Measurements from ENCODE around the gene UPK1A. TPM values are rescaled to one million over a fixed set of nuclear protein-coding genes. Genes with fewer than 3 reads are reported as not detected.
"Not testable (repeated sequence)": the region's sequence is repeated elsewhere in the genome, so short reads cannot be mapped to it uniquely, and the experiment has no call there.

The UPK1A gene
- total RNA-seq, 2 experiments from 2014 or later, result 0.37 TPM

DNA sequence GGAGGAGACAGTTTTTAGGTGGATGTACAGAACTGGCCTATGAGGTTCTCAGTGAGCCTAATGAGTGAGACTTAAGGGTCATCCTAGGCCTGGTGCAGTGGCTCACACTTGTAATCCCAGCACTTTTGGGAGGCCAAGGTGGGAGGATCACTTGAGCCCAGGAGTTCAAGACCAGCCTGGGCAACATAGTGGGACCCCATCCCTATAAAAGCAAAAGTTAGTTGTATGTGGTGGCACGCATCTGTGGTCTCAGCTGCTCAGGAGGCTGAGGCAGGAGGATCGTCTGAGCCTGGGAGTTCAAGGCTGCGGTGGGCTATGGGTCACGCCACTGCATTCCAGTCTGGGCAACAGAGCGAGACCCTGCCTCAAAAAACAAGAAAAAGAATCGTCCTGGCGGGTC, 57.8 kb downstream of the UPK1A start:
- H3K36me3 Mint-ChIP-seq (ENCODE audit: low read depth), result peaks cover 63% of the 10 kb centered on the region
- H3K9me3 Mint-ChIP-seq, POLR2A ChIA-PET, H3K27ac Mint-ChIP-seq, H3K27me3 Mint-ChIP-seq, DNase-seq, H3K4me3 Mint-ChIP-seq: not testable (repeated sequence)
- peaks cover 13% of the 10 kb centered on the region for H3K4me1 Mint-ChIP-seq
- CTCF ChIA-PET, result interaction anchor here (2.9 kb wide), 1 partner anchor 13 kb away, joined by 13 read pairs; no protein-coding TSS in a partner anchor

DNA sequence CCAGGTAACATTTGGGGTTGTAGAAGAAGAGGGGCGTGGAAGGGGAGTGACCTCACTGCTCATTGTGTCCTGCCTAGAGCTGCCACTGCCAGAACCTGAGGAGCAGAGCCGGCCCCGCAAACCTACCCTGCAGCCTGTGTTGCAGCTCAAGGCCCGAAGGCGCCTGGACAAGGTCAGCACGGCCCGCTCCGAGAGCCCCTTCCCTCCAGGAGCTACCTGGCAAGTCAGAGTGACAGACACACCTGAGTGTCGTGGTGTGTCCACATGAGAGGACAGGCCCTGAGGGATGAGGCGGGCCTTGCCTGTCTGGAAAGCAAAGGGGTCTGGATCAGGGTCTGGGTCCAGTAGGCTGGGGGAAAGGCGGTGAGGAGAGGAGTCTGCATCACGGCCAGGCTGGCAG, 58.2 kb downstream of the UPK1A start:
- Mint-ChIP-seq H3K4me1 (peaks cover 9% of the 10 kb centered on the region), H3K27ac (no peak overlapping the region), H3K4me3 (no peak overlapping the region), H3K27me3 (no peaks in the 10 kb centered on the region), H3K9me3 (no peaks in the 10 kb centered on the region), H3K36me3 (ENCODE audit: low read depth) (peaks cover 66% of the 10 kb centered on the region)
- POLR2A ChIA-PET, result no interaction called here
- no peak for DNase-seq
- CTCF ChIA-PET, result interaction anchor here (2.9 kb wide), 1 partner anchor 12 kb away, joined by 13 read pairs; no protein-coding TSS in a partner anchor

DNA sequence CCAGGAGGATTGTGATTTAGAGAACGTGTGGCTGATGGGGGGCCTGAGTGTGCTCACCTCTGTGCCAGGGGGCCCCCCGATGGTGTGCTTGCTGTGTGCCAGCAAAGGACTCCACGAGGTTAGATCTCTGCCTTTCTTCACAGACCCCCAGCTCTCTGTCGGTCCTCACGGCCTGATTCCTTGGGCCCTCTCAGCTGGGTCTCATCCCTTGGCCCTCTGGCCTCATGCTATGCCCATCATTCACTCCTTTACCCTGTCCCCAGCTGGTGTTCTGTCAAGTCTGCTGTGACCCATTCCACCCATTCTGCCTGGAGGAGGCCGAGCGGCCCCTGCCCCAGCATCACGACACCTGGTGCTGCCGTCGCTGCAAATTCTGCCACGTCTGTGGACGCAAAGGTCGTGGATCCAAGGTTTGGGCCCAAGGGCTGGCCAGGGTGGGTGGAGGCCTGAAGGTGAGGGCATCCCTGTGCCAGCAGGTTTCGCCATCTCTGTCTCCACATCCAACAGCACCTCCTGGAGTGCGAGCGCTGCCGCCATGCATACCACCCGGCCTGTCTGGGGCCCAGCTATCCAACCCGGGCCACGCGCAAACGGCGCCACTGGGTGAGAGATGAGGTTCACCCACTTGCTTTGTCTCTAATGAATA, 59.0 kb downstream of the UPK1A start:
- POLR2A ChIA-PET, result no interaction called here
- CTCF ChIA-PET, result interaction anchor here (2.9 kb wide), 1 partner anchor 11 kb away, joined by 13 read pairs; no protein-coding TSS in a partner anchor
- Mint-ChIP-seq H3K27ac (no peak overlapping the region), H3K36me3 (ENCODE audit: low read depth) (peaks cover 69% of the 10 kb centered on the region), H3K27me3 (no peaks in the 10 kb centered on the region), H3K4me3 (no peak overlapping the region), H3K4me1 (peaks cover 6% of the 10 kb centered on the region), H3K9me3 (no peaks in the 10 kb centered on the region)
- DNase-seq, result no peak

DNA sequence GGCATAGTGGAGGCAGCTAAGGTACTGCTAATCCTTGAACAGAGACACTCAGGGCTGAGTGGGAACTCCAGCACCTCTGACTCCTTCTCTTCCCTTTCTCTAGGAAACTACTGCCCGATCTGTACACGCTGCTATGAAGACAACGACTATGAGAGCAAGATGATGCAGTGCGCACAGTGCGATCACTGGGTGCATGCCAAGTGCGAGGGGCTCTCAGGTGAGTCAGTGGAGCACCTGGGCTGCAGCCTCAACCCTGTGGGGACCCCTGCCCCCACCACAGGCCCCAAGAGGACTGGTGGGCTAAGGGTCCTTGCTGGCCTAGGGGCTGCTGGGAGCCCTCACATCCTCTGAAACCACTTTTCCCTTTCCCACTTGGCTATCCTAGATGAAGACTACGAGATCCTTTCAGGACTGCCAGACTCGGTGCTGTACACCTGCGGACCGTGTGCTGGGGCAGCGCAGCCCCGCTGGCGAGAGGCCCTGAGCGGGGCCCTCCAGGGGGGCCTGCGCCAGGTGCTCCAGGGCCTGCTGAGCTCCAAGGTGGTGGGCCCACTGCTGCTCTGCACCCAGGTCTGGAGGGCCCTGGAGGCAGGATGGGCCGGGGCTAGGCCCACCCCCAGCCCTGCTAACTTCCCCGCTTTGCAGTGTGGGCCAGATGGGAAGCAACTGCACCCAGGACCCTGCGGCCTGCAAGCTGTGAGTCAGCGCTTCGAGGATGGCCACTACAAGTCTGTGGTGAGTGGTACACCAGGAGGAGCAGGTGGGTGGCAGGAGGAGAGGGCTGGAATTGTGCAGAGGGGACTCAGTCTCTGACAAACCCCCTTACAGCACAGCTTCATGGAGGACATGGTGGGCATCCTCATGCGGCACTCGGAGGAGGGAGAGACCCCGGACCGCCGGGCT, 61.0 kb downstream of the UPK1A start:
- ChIA-PET POLR2A (no interaction called here), CTCF (interaction anchor here (0.8 to 2.4 kb wide), 7 partner anchors 10 to 93 kb away, joined by 3 to 11 read pairs (median 4); partner anchors contain the start of gene LIN37)
- no peak overlapping the region for H3K4me3 Mint-ChIP-seq
- no peaks in the 10 kb centered on the region for H3K4me1 Mint-ChIP-seq
- H3K27me3 Mint-ChIP-seq, result no peaks in the 10 kb centered on the region
- DNase-seq, result no peak
- H3K36me3 Mint-ChIP-seq (ENCODE audit: low read depth), result peaks cover 70% of the 10 kb centered on the region
- H3K27ac Mint-ChIP-seq, result no peak overlapping the region
- no peaks in the 10 kb centered on the region for H3K9me3 Mint-ChIP-seq

Other genes with a start within 250 kb of the UPK1A start
- not detected for gene FFAR2, start 218.3 kb upstream of the UPK1A start, total RNA-seq
- not detected for gene KRTDAP, start 176.1 kb upstream of the UPK1A start, total RNA-seq
- not detected for gene DMKN, start 152.9 kb upstream of the UPK1A start, total RNA-seq
- gene SBSN, start 138.2 kb upstream of the UPK1A start, total RNA-seq, result not detected
- not detected for gene GAPDHS, start 133.1 kb upstream of the UPK1A start, total RNA-seq
- gene TMEM147, start 120.9 kb upstream of the UPK1A start, total RNA-seq, result 10 to 100 TPM; 42.5 to 43.8 TPM
- not detected for gene ATP4A, start 102.9 kb upstream of the UPK1A start, total RNA-seq
- gene PMIS2, start 80.3 kb upstream of the UPK1A start, total RNA-seq, result not detected
- 10 to 100 TPM; 52.2 to 57.9 TPM for gene HAUS5, start 53.8 kb upstream of the UPK1A start, total RNA-seq
- gene RBM42, start 37.5 kb upstream of the UPK1A start, total RNA-seq, result 100 to 1,000 TPM; 100 to 112 TPM
- 1 to 10 TPM in 1 of 2 experiments, under 1 TPM in 1; 0.84 to 1.9 TPM for gene ETV2, start 24.8 kb upstream of the UPK1A start, total RNA-seq
- gene COX6B1, start 18.2 kb upstream of the UPK1A start, total RNA-seq, result 100 to 1,000 TPM; 429 to 474 TPM
- 10 to 100 TPM; 15.4 to 17.3 TPM for gene ZBTB32, start 38.0 kb downstream of the UPK1A start, total RNA-seq
- gene KMT2B, start 51.5 kb downstream of the UPK1A start, total RNA-seq, result 10 to 100 TPM; 65.1 to 67.2 TPM
- gene IGFLR1, start 75.9 kb downstream of the UPK1A start, total RNA-seq, result 10 to 100 TPM; 53.7 to 54.6 TPM
- gene U2AF1L4, start 78.9 kb downstream of the UPK1A start, total RNA-seq, result 10 to 100 TPM; 35.0 to 38.1 TPM
- gene PSENEN, start 79.1 kb downstream of the UPK1A start, total RNA-seq, result 10 to 100 TPM; 41.7 to 46.3 TPM
- gene LIN37, start 82.1 kb downstream of the UPK1A start, total RNA-seq, result 10 to 100 TPM; 13.7 to 15.9 TPM
- under 1 TPM; 0.29 to 0.69 TPM for gene HSPB6, start 90.5 kb downstream of the UPK1A start, total RNA-seq
- gene PROSER3, start 91.7 kb downstream of the UPK1A start, total RNA-seq, result 10 to 100 TPM; 53.7 to 59.1 TPM
- 100 to 1,000 TPM in 1 of 2 experiments, 10 to 100 TPM in 1; 91.3 to 101 TPM for gene ARHGAP33, start 109.0 kb downstream of the UPK1A start, total RNA-seq
- not detected for gene PRODH2, start 146.3 kb downstream of the UPK1A start, total RNA-seq
- not detected for gene NPHS1, start 186.0 kb downstream of the UPK1A start, total RNA-seq
- gene KIRREL2, start 190.4 kb downstream of the UPK1A start, total RNA-seq, result under 1 TPM; 0.19 to 0.25 TPM
- under 1 TPM; 0.42 to 0.79 TPM for gene APLP1, start 202.1 kb downstream of the UPK1A start, total RNA-seq
- gene NFKBID, start 234.0 kb downstream of the UPK1A start, total RNA-seq, result 10 to 100 TPM; 36.9 to 47.5 TPM
- gene HCST, start 236.0 kb downstream of the UPK1A start, total RNA-seq, result 100 to 1,000 TPM; 117 to 137 TPM
- not detected for gene TYROBP, start 241.8 kb downstream of the UPK1A start, total RNA-seq